Right ventricle myocardium superior (tissue), 1 donor: Measurements from ENCODE around the gene SIAE. TPM values are rescaled to one million over a fixed set of nuclear protein-coding genes. Genes with fewer than 3 reads are reported as not detected.

Experiments
- ATAC-seq: fragments of 200-7000 bp; cut with Tn5 transposase; one replicate; pipeline ENCODE4 v1.9.1; 2020; ENCODE audit warnings: mild to moderate bottlenecking; ENCODE audit not compliant: poor library complexity
- DNase-seq: peaks from one replicate; pipeline ENCODE4 v3.0.0-alpha.2; 2020
- intact Hi-C: fragments of 100-400 bp; cut with DNase I; formaldehyde crosslinking; loops from one replicate; pipeline ENCODE4 v1.11.2; 2022
- total RNA-seq: library from RNA; stranded (reverse); fragmentation: NEBNext Ultra II Directional; extraction: Animal tissue kit (Norgen Biotek cat#: 25700); gene quantifications from one replicate; pipeline ENCODE4 v1.2.1, GENCODE V29; 2021
- donor health status: DM: no; HTN: yes; CAD: no; lungs with severe emphysema.

SIAE gene
- total RNA-seq, 1 donor from 2014 or later = 83.4 TPM

GRCh38 chr11:124672536-124673215, 863 bp downstream of the SIAE start:
- ATAC-seq (peak; percentile 5), DNase-seq (no peak)
- intact Hi-C loops = loop anchor here (5.0 kb wide), 1 partner anchor 90 kb away; the partner anchor contains the start of gene ESAM

DNA sequence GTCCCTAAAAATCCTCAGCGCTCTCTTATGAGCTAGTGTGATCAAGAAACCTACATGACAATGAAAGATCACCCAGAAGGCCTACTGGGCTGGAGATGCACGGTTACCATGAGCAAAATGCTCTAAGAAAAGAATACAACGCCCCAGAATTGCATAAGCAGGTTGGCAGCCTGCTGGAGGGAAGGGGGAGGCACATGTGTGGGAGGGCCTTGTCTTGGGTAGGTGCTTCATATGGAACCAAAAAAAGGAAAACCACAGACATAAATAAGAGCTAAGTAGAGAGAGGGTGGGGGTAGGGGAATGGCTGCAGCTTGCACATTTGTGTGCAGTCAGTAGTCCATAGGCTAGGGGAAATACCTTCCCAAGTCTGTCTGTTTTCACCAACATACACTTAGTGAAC, 2.8 kb downstream of the SIAE start:
- no peak for DNase-seq
- no peak for ATAC-seq
- intact Hi-C loops = loop anchor here (5.0 kb wide), 1 partner anchor 92 kb away; the partner anchor contains the start of gene ESAM

GRCh38 chr11:124669193-124669592, 4.3 kb downstream of the SIAE start:
- DNase-seq (no peak), ATAC-seq (no peak)
- intact Hi-C loops = loop anchor here (2.0 to 10.0 kb wide), 2 partner anchors 168 to 1206 kb away; no protein-coding TSS in a partner anchor

DNA sequence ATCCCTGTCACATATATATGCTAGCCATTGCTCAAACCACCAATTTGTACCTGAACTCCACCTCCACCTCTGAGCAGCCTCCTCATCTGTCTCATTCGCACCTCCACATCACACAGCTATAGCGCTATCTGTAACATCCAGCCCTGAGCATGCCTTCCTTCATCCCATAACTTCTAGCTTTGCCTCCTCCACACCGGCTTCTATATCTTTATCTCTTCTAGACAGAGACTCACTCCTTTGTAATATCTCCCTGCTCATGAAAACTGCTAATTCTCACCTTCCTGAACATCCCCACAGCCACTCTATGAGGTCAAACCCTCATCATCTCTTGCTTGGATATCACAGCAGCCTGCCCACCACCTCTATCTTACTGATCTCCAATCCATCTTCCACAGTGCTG, 5.9 kb downstream of the SIAE start:
- DNase-seq (no peak), ATAC-seq (no peak)
- intact Hi-C loops = loop anchor here (10.0 kb wide), 1 partner anchor 1207 kb away; no protein-coding TSS in a partner anchor

- ATAC-seq (no peak), DNase-seq (no peak)
- intact Hi-C loops = loop anchor here (10.0 kb wide), 1 partner anchor 1211 kb away; no protein-coding TSS in a partner anchor
Measured at GRCh38 chr11:124663861-124664260, 9.7 kb downstream of the SIAE start.

DNA sequence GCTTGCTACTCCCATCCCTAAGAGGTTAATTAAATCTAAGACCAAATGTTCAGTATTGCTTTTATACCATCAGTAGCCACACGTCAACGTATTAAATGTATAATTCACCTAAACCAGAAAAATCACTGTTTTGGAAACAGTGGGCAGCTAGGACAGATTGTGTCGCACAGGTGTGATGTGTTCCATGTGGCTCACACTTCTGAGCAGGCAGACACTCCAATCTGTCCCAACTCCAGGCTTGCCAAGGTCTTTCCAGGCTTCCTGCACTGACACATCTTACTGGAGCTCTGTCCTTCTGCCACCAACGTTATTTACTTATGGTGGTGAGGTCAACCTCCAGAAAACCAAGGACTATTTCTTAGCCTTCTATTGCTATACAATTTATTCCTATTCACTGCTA, 11.4 kb downstream of the SIAE start:
- no peak for ATAC-seq
- intact Hi-C loops = loop anchor here (10.0 kb wide), 1 partner anchor 1213 kb away; no protein-coding TSS in a partner anchor
- no peak for DNase-seq

- intact Hi-C loops = loop anchor here (10.0 kb wide), 1 partner anchor 1213 kb away; no protein-coding TSS in a partner anchor
- DNase-seq = no peak
- ATAC-seq = no peak
Measured at GRCh38 chr11:124661553-124661952, 12.0 kb downstream of the SIAE start.

DNA sequence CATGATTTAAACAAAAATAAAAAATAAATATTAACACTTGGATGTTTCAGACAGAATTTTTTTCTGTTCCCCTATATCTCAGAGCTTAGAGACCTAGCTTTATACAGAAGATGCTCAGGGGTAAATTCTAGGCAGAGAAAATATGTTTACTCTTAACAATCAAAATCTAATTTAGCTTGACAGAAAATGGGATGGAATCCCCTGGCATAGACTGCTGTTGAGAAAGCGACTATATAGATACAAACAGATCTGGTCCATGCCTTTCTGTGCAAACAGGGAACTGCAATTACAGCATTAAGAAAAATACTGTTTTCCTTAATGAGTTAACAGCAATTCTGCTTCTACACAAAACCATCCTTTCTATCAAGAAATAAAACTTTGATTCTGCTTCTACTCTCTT, 14.6 kb downstream of the SIAE start:
- DNase-seq (no peak), ATAC-seq (no peak)
- intact Hi-C loops = no loop called here

DNA sequence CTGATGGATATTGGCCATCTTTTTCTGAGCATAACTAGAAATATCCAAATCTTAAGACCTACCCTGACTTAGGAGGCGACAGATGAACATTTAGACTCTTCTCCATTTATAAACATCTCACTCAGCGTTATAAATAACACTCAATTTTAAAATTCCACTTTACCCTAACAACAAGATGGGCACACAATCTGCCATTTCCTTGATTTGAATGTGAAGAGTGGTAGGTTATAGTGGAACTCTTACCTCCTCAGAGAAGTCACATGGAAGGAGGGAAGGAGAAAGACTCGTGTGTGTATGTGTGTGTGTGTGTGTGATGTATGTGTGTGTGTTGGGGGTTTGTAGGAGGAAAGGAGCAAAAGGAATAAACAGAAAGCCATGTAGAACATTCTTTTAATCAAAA, 15.0 kb downstream of the SIAE start:
- ATAC-seq = no peak
- intact Hi-C loops = no loop called here
- no peak for DNase-seq

DNA sequence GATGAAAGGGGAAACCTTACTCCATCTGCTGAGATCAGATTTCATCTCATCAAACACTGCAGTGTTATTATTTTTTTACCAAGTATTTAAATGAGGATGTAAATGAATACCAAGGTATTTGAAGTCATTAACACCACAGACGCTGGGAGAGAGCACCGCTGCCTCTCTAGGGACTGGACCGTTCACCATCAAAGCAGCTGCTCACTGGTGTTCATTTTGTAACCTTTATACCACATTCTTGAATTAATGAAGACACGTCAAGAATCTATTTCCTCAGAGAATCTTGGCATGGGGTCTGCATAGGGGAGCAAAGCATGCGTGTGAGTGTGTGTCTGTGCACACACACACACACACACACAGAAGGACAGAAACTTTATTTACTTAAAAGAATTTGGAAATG, 15.6 kb downstream of the SIAE start:
- ATAC-seq = no peak
- DNase-seq = no peak
- intact Hi-C loops = no loop called here

GRCh38 chr11:124656774-124657630, 16.5 kb downstream of the SIAE start:
- no peak for ATAC-seq
- intact Hi-C loops = no loop called here
- DNase-seq = no peak

DNA sequence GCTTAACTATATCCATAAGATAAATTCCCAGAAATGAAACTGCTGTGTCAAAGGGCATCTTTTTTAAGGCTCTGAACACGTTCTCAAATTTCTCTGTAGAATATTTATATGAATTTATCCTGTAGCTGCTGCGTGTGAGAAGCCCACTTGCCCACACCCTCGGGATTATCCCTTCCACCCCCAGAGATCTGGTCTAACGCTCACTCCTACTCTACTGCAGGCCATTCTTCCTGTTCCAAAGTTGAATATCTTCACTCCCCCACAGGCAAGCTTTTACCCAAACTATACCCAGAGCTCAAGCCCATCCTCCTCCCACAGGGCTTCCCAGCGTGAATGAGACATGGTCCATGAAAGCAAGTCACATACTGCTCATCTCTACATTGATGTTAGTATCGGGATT, 24.9 kb downstream of the SIAE start:
- intact Hi-C loops = no loop called here
- no peak for ATAC-seq

DNA sequence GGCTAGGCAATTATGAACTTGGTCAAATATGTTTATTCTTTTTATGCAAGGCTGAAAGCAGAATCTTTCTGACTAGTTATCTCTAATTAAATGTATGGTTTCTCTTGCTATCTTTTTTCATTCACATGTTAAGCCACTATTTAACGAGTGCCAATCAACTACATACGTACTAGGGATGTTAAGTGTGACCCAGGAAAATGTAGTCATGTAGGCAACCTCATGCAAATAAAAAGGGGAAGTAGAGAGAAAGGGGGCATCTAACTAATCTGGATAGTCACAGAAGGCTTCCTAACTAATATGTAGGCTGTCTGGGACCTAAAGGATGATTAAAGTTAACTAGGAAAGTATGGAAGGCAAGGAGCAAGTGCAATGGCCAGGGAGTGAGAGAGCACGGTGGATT, 27.4 kb downstream of the SIAE start:
- no peak for DNase-seq
- ATAC-seq = no peak
- intact Hi-C loops = no loop called here

More for the DNA sequence above, 24.9 kb downstream of the SIAE start:
- no peak for DNase-seq

DNA sequence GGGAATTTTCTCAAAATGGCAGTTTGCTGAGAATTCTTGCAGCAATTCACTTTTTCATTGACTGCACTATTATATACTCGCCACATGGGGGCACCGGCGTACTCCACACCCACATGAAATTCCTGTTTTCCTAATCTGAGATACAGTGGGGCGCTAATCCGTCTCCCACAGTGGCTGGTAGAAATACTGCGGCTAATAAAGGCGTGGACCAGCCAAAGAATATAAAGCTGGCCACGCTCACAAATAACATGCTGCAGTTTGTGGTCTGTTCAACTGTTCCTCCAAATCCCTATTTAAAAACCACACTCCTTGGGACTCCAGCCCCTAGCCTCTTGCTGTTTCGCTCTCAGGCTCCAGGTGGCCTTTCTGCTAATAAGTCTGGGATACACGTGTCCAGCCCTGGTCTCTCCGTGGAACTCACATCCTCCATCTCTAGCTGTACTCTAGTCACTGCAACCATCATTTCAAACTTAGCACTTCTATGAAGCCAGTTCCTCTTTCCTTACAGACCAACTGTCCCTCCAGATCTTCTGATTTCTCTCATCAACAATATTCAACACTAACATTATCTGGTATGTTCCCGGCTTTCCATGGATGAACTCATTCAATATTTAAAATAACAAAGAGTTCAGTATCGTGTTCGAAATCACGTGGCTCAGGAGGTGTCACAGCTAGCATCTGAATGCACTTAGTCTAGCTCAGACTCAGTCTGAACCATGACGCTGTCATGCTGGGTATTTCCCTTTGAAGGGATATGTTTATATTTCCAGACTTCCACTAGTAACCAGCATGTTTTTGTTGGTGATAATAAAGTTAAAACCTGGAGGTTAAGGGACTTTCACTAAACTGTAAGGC, 28.9 kb downstream of the SIAE start:
- DNase-seq (peak; percentile 46), ATAC-seq (peak; percentile 90)
- intact Hi-C loops = loop anchor here (5.0 kb wide), 1 partner anchor 193 kb away; no protein-coding TSS in a partner anchor

DNA sequence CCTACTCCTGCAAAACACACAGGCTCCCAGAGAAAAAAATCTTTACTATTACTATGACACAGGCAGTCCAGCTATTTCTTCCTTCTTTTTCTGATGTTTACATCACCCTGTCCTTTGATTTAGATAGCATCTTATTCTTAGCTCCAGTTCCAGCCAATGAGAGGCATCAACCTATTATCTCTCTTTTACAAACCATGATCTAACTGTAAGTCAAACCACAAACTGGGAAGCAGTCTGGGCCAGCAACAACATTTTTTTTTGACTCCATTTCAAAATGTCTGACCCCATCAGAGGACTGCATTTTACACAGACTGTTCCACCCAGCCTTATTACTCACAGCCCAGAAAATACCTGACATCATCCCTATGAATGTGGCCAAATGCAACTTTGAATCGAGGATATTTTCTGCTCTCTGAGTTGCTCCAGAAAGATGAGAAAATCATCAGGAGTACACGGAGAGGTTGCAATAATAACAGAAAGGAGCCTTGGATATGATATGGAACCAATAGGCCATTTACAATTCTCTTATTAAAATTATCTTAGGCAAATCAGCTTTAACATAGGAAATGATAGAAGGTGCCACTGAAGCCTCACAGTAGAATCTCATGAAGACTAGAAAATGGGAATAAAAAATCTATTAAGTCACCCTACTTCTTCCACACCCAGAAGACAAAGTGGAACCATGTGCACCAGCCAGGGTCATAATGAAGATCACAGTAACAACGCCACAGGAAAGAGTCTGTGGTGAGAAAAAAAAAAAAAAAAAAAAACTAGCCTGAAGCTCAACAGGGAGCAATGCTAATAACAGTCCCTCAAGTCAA, 29.7 kb downstream of the SIAE start:
- intact Hi-C loops = loop anchor here (5.0 kb wide), 1 partner anchor 193 kb away; no protein-coding TSS in a partner anchor
- ATAC-seq (no peak), DNase-seq (no peak)

DNA sequence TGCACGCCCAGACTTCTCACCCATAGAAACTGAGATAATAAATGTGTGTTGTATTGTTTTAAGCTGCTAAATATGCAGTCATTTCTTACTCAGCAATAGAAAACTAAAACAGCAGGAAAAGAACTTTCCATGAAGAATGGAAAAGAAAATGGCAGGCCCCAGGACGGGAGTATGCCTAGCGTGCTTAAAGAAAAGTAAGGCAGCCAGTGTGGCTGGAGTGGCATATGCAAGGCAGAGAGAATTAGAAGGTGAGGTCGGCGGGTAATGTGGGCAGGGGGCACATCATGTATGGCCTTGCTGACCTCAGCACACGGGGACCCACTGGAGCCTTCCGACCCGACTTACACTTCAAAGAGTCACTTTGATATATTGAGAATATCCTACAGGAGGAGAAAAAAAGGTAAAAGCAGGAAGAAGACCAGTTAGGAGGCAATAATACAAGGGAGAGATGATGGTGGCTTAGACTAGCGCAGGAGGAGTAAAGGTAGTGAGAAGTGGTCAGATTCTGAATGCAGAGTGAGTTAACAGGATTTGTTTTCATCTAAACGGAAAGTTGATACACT, 30.4 kb downstream of the SIAE start:
- ATAC-seq (no peak), DNase-seq (no peak)
- intact Hi-C loops = loop anchor here (5.0 kb wide), 1 partner anchor 194 kb away; no protein-coding TSS in a partner anchor

DNA sequence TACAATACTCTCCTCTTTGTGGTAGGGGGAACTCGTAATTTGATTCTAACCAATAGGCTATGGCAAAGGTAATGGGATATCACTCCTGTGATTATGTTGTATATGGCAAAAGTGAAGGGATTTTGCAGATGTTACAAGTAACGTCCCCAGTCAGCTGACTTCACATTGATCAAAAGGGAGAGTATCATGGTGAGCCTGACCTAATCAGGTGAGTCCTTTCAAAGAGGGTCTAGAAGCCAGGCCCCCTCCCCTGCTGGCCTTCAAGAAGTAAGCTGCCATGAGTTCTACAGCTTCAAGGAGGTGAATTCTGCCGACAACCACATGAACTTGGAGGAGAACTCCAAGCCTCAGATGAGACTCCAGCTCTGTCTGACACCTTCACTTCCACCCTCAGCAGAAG, 30.9 kb downstream of the SIAE start:
- no peak for ATAC-seq
- intact Hi-C loops = loop anchor here (5.0 kb wide), 1 partner anchor 195 kb away; no protein-coding TSS in a partner anchor
- DNase-seq = no peak
